Stimulated activated CD8-positive, alpha-beta memory T cell treated with anti-CD3 and anti-CD28 coated beads, Interleukin-2, amount 100 ng/mL, for 48 hours (primary cell): ENCODE measurements around the gene SLX9.

ENCODE experiments used
- DNase-seq, 2 donors: peaks; one replicate each; pipeline ENCODE4 v3.0.0-alpha.2; 2020; ENCODE audit warnings: low read depth in 2 of 2

SLX9 gene

GRCh38 chr21:44977616-44978340 is 37.9 kb downstream of the SLX9 start:
- no peak for DNase-seq

GRCh38 chr21:44979687-44980561 is 40.1 kb downstream of the SLX9 start:
- no peak for DNase-seq

GRCh38 chr21:44980562-44981489 is 41.0 kb downstream of the SLX9 start:
- DNase-seq, result no peak

- DNase-seq, result no peak
Observed at GRCh38 chr21:44982558-44983250, 42.9 kb downstream of the SLX9 start.

GRCh38 chr21:44983421-44984206 is 43.8 kb downstream of the SLX9 start:
- DNase-seq, result no peak

- no peak for DNase-seq
Observed at GRCh38 chr21:44984428-44984791, 44.6 kb downstream of the SLX9 start.

GRCh38 chr21:44984792-44985440 is 45.1 kb downstream of the SLX9 start:
- no peak for DNase-seq

- no peak for DNase-seq
Observed at GRCh38 chr21:44985441-44986401, 45.9 kb downstream of the SLX9 start.

GRCh38 chr21:44986471-44987291 is 46.9 kb downstream of the SLX9 start:
- DNase-seq, result no peak

GRCh38 chr21:44987301-44987885 is 47.6 kb downstream of the SLX9 start:
- no peak for DNase-seq

- no peak for DNase-seq
Observed at GRCh38 chr21:44987886-44988606, 48.2 kb downstream of the SLX9 start.

GRCh38 chr21:44988607-44989536 is 49.0 kb downstream of the SLX9 start:
- no peak for DNase-seq

- DNase-seq, result no peak
Observed at GRCh38 chr21:44989537-44989886, 49.7 kb downstream of the SLX9 start.

- DNase-seq, result no peak
Observed at GRCh38 chr21:44989943-44990780, 50.3 kb downstream of the SLX9 start.

GRCh38 chr21:44990921-44991320 is 51.1 kb downstream of the SLX9 start:
- DNase-seq, result no peak
